ENCODE data around the gene SRSF6.
"Not testable (repeated sequence)": the region's sequence is repeated elsewhere in the genome, so short reads cannot be mapped to it uniquely, and the experiment has no call there.

The SRSF6 gene

DNA sequence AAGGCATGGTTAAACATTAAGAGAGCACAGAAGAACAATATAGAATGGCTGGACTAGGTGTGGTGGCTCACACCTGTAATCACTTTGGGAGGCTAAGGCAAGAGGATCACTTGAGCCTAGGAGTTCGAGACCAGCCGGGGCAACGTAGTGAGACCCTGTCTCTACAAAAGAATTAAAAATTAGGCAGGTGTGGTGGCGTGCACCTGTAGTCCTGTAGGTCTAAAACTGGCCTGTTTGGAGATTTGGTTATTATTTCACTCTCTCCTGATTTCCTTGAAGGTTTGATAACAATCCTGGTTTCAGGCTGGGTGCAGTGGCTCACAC, 15.6 kb downstream of the SRSF6 start:
- no peak overlapping the region for H3K27ac ChIP-seq
- no peaks in the 10 kb centered on the region for H3K27me3 ChIP-seq
- H3K4me3 ChIP-seq, result no peak overlapping the region
- intact Hi-C loops (cut with DNase I; ENCODE audit: low total_unique reads), result no loop called here
- DNase-seq, result no peak
- no peaks in the 10 kb centered on the region for H3K9me3 ChIP-seq
- peaks cover 0 to 8% (median 0%) of the 10 kb centered on the region in 4 donors for H3K4me1 ChIP-seq
- TF ChIP-seq, protein P1, sequence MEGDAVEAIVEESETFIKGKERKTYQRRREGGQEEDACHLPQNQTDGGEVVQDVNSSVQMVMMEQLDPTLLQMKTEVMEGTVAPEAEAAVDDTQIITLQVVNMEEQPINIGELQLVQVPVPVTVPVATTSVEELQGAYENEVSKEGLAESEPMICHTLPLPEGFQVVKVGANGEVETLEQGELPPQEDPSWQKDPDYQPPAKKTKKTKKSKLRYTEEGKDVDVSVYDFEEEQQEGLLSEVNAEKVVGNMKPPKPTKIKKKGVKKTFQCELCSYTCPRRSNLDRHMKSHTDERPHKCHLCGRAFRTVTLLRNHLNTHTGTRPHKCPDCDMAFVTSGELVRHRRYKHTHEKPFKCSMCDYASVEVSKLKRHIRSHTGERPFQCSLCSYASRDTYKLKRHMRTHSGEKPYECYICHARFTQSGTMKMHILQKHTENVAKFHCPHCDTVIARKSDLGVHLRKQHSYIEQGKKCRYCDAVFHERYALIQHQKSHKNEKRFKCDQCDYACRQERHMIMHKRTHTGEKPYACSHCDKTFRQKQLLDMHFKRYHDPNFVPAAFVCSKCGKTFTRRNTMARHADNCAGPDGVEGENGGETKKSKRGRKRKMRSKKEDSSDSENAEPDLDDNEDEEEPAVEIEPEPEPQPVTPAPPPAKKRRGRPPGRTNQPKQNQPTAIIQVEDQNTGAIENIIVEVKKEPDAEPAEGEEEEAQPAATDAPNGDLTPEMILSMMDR (IDR thresholded peaks at IDR 0.05), result no peak
- H3K36me3 ChIP-seq, result peaks cover 7 to 22% (median 20%) of the 10 kb centered on the region in 3 donors

DNA sequence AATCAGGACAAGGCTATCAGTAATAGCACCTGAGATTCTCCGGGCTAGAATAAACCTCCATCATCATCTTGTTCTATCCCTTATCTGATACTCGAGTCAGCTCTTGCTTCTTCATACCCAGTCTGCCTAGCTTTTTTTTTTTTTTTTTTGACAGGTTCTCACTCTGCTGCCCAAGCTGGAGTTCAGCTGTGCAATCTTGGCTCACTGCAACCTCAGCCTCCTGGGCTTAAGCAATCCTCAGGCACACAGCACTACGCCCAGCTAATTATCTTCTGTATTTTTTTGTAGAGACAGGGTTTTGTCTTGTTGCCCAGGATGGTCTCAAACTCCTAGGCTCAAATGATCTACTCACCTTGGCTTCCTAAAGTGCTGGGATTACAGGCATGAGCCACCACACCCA, 19.5 kb downstream of the SRSF6 start:
- DNase-seq, result no peak
- H3K36me3 ChIP-seq, result no peaks in the 10 kb centered on the region
- H3K9me3 ChIP-seq, result no peaks in the 10 kb centered on the region
- H3K27me3 ChIP-seq, result no peaks in the 10 kb centered on the region
- TF ChIP-seq, protein P1 (IDR thresholded peaks at IDR 0.05), result no peak
- no peak overlapping the region for H3K27ac ChIP-seq
- peaks cover 0 to 8% (median 0%) of the 10 kb centered on the region in 4 donors for H3K4me1 ChIP-seq
- intact Hi-C loops (cut with DNase I; ENCODE audit: low total_unique reads), result no loop called here
- H3K4me3 ChIP-seq, result no peak overlapping the region

DNA sequence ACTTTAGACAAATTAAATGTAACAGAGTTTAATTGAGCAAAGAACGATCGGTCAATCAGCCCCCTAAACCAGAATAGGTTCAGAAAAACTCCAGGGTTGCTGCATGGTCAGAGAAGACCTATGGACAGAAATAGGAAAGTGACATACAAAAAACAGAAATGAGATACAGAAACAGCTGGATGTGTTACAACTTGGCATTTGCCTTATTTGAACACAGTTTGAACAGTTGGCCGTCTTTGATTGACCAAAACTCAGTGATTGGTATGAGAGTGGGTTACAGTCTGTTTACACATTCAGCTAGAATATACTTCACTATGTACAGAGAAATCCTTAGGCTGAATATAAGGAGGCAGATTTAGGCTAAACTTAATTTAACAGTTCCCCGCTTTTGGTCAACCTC, 19.9 kb downstream of the SRSF6 start:
- intact Hi-C loops (cut with DNase I; ENCODE audit: low total_unique reads), result no loop called here
- H3K27me3 ChIP-seq, result no peaks in the 10 kb centered on the region
- no peaks in the 10 kb centered on the region for H3K9me3 ChIP-seq
- no peak overlapping the region for H3K4me3 ChIP-seq
- DNase-seq, result no peak
- H3K36me3 ChIP-seq, result no peaks in the 10 kb centered on the region
- peaks cover 0 to 8% (median 0%) of the 10 kb centered on the region in 4 donors for H3K4me1 ChIP-seq
- TF ChIP-seq, protein P1 (IDR thresholded peaks at IDR 0.05), result no peak
- H3K27ac ChIP-seq, result no peak overlapping the region

DNA sequence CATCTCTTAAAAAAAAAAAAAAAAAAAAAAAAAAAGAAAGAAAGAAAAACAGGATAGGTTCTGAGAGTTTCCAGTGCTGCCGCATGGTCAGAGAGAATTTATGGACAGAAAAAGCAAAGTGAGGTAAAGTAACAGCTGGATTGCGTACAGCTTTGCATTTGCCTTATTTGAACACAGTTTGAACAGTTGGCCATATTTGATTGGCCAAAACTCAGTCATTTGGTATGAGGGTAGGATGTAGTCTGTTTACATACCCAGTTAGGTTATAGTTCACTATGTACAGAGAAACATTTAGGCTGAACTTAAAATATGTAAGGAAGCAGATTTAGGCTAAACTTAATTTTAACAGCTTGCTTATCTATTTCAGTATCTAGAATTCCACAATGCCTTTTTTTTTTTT, 32.3 kb downstream of the SRSF6 start:
- no peaks in the 10 kb centered on the region for H3K4me1 ChIP-seq
- no peaks in the 10 kb centered on the region for H3K36me3 ChIP-seq
- H3K9me3 ChIP-seq, result peaks cover 0 to 3% (median 0%) of the 10 kb centered on the region in 3 donors
- no peak overlapping the region for H3K27ac ChIP-seq
- intact Hi-C loops (cut with DNase I; ENCODE audit: low total_unique reads), result no loop called here
- DNase-seq, result no peak
- TF ChIP-seq, protein P1 (IDR thresholded peaks at IDR 0.05), result no peak
- no peak overlapping the region for H3K4me3 ChIP-seq
- H3K27me3 ChIP-seq, result no peaks in the 10 kb centered on the region

DNA sequence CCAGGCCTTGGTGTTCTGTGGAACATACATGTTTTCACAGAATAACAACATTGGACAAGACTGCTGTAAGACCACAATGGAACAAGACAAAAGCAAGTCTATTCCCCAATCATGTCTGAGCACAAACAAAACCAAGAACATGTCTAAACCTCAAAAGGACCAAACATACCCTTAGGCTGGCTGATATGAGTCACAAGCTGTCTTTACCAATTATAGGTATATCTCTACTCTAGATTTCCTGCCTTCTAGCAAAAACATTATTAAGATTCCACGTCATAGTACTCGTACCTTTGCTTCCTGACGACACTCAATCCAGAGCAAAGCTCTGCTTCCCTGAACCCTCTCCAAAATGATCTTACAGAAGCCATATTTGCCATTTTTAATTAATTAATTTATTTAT, 34.4 kb downstream of the SRSF6 start:
- no peaks in the 10 kb centered on the region for H3K4me1 ChIP-seq
- no peak overlapping the region for H3K27ac ChIP-seq
- intact Hi-C loops (cut with DNase I; ENCODE audit: low total_unique reads), result no loop called here
- no peaks in the 10 kb centered on the region for H3K27me3 ChIP-seq
- TF ChIP-seq, protein P1 (IDR thresholded peaks at IDR 0.05), result no peak
- no peak overlapping the region for H3K4me3 ChIP-seq
- no peak for DNase-seq
- no peaks in the 10 kb centered on the region for H3K36me3 ChIP-seq
- H3K9me3 ChIP-seq, result no peaks in the 10 kb centered on the region

DNA sequence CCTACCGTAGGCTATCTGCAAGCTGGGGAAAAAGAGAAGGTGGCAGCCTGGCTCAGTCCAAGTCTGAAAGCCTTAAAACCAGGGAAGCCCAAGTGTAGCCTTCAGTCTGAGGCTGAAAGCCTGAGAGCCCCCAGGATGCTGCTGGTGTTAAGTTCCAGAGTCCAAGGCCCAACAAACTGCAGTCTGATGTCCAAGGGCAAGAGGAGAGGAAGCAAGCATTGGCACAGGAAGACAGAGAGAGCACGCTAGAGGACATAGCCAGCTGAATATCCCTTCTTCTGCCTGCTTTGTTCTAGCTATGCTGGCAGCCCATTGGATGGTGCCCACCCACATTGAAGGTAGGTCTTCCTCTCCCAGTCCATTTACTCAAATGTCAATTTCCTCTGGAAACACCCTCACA, 37.7 kb downstream of the SRSF6 start:
- TF ChIP-seq, protein P1 (IDR thresholded peaks at IDR 0.05), result no peak
- no peak overlapping the region for H3K27ac ChIP-seq
- DNase-seq, result no peak
- H3K9me3 ChIP-seq, result peaks cover 0 to 5% (median 3%) of the 10 kb centered on the region in 3 donors
- no peaks in the 10 kb centered on the region for H3K27me3 ChIP-seq
- H3K36me3 ChIP-seq, result no peaks in the 10 kb centered on the region
- intact Hi-C loops (cut with DNase I; ENCODE audit: low total_unique reads), result no loop called here
- no peak overlapping the region for H3K4me3 ChIP-seq
- no peaks in the 10 kb centered on the region for H3K4me1 ChIP-seq

DNA sequence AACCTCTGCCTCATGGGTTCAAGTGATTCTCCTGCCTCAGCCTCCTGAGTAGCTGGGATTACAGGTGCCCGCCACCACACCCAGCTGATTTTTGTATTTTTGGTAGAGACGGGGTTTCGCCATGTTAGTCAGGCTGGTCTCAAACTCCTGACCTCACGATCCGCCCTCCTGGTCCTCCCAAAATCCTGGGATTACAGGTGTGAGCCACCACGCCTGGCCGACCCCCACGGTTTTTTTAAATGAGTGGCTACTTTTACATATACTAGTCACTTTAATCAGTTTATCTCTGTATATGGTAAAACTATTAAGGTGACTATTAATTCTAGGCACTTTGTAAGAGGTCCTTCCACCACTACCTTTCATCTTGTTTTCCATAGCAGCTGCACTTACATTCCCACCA, 44.3 kb downstream of the SRSF6 start:
- H3K4me3 ChIP-seq; H3K27ac ChIP-seq; DNase-seq; H3K36me3 ChIP-seq; H3K9me3 ChIP-seq; H3K27me3 ChIP-seq; H3K4me1 ChIP-seq; intact Hi-C loops (cut with DNase I; ENCODE audit: low total_unique reads): not testable (repeated sequence)
